Ascending aorta (tissue), 2 donors: ENCODE results near the gene ZNF124. TPM values are rescaled to one million over a fixed set of nuclear protein-coding genes. Genes with fewer than 3 reads are reported as not detected.
"Not testable (repeated sequence)": the region's sequence is repeated elsewhere in the genome, so short reads cannot be mapped to it uniquely, and the experiment has no call there.

Source experiments
- DNase-seq, 2 donors: peaks; one replicate each; pipeline ENCODE4 v3.0.0-alpha.2; 2019; ENCODE audit warnings: low spot score in 2 of 2
- H3K27ac ChIP-seq, 2 donors: fragments of 200-600 bp; sonication (generic); one replicate each; pipeline ENCODE4 v1.5.1; 2016 to 2017; ENCODE audit warnings: mild to moderate bottlenecking in 1 of 2
- H3K27me3 ChIP-seq: fragments of 200-600 bp; sonication (generic); one replicate; pipeline ENCODE4 v1.5.1; 2017
- H3K36me3 ChIP-seq, 2 donors: fragments of 200-600 bp; sonication (generic); one replicate each; pipeline ENCODE4 v1.5.1; 2016
- H3K4me1 ChIP-seq, 2 donors: fragments of 200-600 bp; sonication (generic); one replicate each; pipeline ENCODE4 v1.5.1; 2016 to 2017; ENCODE audit warnings: mild to moderate bottlenecking in 1 of 2
- H3K4me3 ChIP-seq, 2 donors: fragments of 200-600 bp; sonication (generic); one replicate each; pipeline ENCODE4 v1.5.1; 2016 to 2017; ENCODE audit warnings: mild to moderate bottlenecking in 1 of 2
- H3K9me3 ChIP-seq, 2 donors: fragments of 200-600 bp; sonication (generic); one replicate each; pipeline ENCODE4 v1.5.1; 2016
- intact Hi-C: fragments of 100-400 bp; cut with DNase I; formaldehyde crosslinking; loops from one replicate; pipeline ENCODE4 v1.15.1; 2023
- total RNA-seq: library from RNA; depleted of rRNA; stranded (reverse); fragments of >200 nt; gene quantifications from one replicate; pipeline ENCODE4 v1.1.0, GENCODE V29; 2016
- TF ChIP-seq, protein P1 (sequence below), 3 experiments: fragments of 200-600 bp in 2 of 3; fragments of 450-650 bp in 1 of 3; sonication (generic) in 2 of 3; IDR thresholded peaks; one replicate each; pipeline ENCODE4 v1.5.1; 2016 to 2019; ENCODE audit warnings: antibody characterized with exemption in 3 of 3, mild to moderate bottlenecking in 1 of 3, moderate library complexity in 1 of 3

Gene ZNF124
- total RNA-seq, 1 donor from 2014 or later: 33.1 TPM

DNA sequence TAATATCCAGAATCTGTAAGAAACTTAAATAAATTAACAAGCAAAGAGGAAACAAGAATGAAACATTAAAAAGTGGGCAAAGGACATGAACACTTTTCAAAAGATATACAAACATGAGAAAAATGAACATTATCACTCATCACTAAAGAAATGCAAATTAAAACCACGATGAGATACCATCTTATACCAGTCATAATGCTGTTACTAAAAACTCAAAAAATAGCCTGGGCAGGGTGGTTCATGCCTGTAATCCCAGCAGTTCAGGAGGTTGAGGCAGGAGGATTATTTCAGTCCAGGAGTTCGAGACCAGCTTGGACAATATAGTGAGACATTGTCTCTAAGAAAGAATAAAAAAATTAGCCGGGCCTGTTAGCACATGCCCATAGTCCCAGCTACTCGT, 6.1 kb downstream of the ZNF124 start:
- no peak overlapping the region for H3K27ac ChIP-seq
- no peak overlapping the region for H3K4me3 ChIP-seq
- H3K9me3 ChIP-seq: peaks cover 14 to 58% of the 10 kb centered on the region in 2 donors
- no peak for DNase-seq
- intact Hi-C loops: loop anchor here (5.0 kb wide), 1 partner anchor 33 kb away; no protein-coding TSS in a partner anchor
- no peaks in the 10 kb centered on the region for H3K36me3 ChIP-seq
- H3K27me3 ChIP-seq: no peaks in the 10 kb centered on the region
- H3K4me1 ChIP-seq: no peaks in the 10 kb centered on the region
- TF ChIP-seq, protein P1, sequence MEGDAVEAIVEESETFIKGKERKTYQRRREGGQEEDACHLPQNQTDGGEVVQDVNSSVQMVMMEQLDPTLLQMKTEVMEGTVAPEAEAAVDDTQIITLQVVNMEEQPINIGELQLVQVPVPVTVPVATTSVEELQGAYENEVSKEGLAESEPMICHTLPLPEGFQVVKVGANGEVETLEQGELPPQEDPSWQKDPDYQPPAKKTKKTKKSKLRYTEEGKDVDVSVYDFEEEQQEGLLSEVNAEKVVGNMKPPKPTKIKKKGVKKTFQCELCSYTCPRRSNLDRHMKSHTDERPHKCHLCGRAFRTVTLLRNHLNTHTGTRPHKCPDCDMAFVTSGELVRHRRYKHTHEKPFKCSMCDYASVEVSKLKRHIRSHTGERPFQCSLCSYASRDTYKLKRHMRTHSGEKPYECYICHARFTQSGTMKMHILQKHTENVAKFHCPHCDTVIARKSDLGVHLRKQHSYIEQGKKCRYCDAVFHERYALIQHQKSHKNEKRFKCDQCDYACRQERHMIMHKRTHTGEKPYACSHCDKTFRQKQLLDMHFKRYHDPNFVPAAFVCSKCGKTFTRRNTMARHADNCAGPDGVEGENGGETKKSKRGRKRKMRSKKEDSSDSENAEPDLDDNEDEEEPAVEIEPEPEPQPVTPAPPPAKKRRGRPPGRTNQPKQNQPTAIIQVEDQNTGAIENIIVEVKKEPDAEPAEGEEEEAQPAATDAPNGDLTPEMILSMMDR (IDR thresholded peaks at IDR 0.05): no peak

DNA sequence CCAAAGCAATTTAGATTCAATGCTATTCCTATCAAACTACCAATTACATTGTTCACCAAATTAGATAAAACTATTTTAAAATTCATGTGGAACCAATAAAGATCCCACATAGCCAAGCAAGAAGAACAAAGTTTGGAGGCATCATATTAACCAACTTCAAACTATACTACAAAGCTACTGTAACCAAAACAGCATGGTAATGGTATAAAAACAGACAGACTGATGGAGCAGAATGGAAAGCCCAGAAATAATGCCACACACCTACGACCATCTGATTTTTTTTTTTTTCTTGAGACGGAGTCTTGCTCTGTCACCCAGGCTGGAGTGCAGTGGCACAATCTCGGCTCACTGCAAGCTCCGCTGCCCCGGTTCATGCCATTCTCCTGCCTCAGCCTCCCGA, 7.1 kb downstream of the ZNF124 start:
- no peak overlapping the region for H3K27ac ChIP-seq
- no peaks in the 10 kb centered on the region for H3K36me3 ChIP-seq
- H3K27me3 ChIP-seq: no peaks in the 10 kb centered on the region
- TF ChIP-seq, protein P1 (IDR thresholded peaks at IDR 0.05): no peak
- H3K9me3 ChIP-seq: peaks cover 21 to 68% of the 10 kb centered on the region in 2 donors
- H3K4me1 ChIP-seq: no peaks in the 10 kb centered on the region
- intact Hi-C loops: loop anchor here (5.0 kb wide), 1 partner anchor 32 kb away; no protein-coding TSS in a partner anchor
- no peak for DNase-seq
- H3K4me3 ChIP-seq: no peak overlapping the region

DNA sequence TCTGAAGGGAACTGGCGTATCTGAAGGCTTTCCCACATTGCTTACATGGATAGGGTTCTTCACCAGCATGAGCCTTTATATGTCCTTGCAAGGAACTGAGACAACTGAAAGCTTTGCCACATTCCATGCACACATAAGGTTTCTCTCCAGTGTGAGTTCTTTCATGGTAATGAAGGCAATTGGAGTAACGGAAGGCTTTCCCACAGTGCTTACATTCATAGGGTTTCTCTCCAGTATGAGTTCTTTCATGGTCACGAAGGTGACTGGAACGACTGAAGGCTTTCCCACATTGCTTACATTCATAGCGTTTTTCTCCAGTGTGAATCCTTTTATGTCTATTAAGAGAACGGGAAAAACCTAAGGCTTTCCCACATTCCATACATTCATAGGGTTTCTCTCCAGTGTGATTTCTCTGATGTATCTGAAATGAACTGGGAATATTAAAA, 15.0 kb downstream of the ZNF124 start:
- H3K36me3 ChIP-seq: peaks cover 27 to 45% of the 10 kb centered on the region in 2 donors
- intact Hi-C loops: no loop called here
- DNase-seq: no peak
- H3K9me3 ChIP-seq: peaks cover 71 to 97% of the 10 kb centered on the region in 2 donors
- H3K27ac ChIP-seq: no peak overlapping the region
- no peaks in the 10 kb centered on the region for H3K27me3 ChIP-seq
- no peaks in the 10 kb centered on the region for H3K4me1 ChIP-seq
- no peak overlapping the region for H3K4me3 ChIP-seq
- TF ChIP-seq, protein P1 (IDR thresholded peaks at IDR 0.05): no peak

DNA sequence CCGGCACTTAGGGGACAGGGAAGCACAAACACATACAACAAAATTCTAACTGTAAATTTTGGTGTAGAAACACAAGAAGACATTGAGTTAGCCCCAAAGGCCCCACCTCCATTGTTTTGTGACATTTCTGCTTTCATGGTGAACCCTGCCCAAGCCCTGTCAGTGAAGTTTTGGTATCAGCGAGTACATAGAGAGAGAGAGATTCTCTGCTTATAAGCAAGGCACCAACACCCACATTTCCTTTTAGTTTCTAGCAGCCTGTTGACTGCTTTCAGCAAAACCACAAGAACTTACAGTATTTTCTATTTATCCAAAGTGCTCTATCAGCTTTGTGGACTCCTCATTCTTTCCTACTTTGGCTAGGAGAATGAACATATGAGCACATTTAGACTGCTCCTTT, 24.0 kb downstream of the ZNF124 start:
- no peak for DNase-seq
- no peak overlapping the region for H3K4me3 ChIP-seq
- peaks cover 11 to 98% of the 10 kb centered on the region in 2 donors for H3K9me3 ChIP-seq
- H3K36me3 ChIP-seq: peaks cover 7 to 16% of the 10 kb centered on the region in 2 donors
- no peak overlapping the region for H3K27ac ChIP-seq
- H3K4me1 ChIP-seq: no peaks in the 10 kb centered on the region
- H3K27me3 ChIP-seq: no peaks in the 10 kb centered on the region
- intact Hi-C loops: no loop called here
- TF ChIP-seq, protein P1 (IDR thresholded peaks at IDR 0.05): no peak

DNA sequence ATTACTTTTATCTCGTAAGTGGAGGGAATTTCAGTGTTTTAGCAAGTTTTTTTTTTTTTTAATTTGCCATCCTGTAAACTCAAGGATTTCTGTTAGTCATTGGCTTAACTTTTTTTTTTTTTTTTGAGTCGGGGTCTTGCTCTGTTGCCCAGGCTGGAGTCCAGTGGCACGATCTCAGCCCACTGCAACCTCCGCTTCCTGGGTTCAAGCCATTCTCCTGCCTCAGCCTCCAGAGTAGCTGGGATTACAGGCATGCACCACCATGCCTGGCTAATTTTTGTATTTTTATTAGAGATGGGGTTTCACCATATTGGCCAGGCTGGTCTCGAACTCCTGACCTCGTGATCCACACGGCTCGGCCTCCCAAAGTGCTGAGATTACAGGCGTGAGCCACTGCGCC, 24.7 kb downstream of the ZNF124 start:
- H3K9me3 ChIP-seq: peaks cover 12 to 99% of the 10 kb centered on the region in 2 donors
- H3K4me3 ChIP-seq, DNase-seq, H3K27ac ChIP-seq, intact Hi-C loops, H3K27me3 ChIP-seq, H3K4me1 ChIP-seq: not testable (repeated sequence)
- H3K36me3 ChIP-seq: peaks cover 7 to 16% of the 10 kb centered on the region in 2 donors

DNA sequence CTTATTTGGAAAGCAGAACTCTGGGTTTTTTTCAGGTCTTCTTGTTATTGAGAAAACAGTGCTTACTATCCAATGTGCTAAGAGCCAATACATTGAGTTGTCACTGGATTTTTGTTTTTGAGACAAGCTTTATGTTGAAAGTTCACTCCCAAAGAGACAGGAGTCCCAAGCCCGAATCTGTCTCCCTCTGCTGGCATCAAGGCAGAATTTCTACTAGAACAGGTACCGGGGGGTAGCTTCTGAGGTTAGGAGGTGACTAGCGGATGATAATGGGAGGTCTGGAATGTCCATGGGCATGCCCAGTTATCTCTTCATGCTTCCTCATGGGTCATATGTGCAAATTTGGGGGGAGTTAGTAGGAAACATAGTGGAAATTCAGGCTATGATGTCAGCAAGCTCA, 25.1 kb downstream of the ZNF124 start:
- peaks cover 7 to 19% of the 10 kb centered on the region in 2 donors for H3K36me3 ChIP-seq
- intact Hi-C loops: no loop called here
- H3K4me3 ChIP-seq: no peak overlapping the region
- no peaks in the 10 kb centered on the region for H3K27me3 ChIP-seq
- TF ChIP-seq, protein P1 (IDR thresholded peaks at IDR 0.05): no peak
- no peak overlapping the region for H3K27ac ChIP-seq
- H3K9me3 ChIP-seq: peaks cover 17 to 99% of the 10 kb centered on the region in 2 donors
- DNase-seq: no peak
- H3K4me1 ChIP-seq: no peaks in the 10 kb centered on the region
